Neuronal stem cell (in vitro differentiated cells): ENCODE measurements around the gene MFRP.
A peak's percentile ranks its signal among the peaks of the same experiment; 100 is the strongest.

ENCODE experiments used
- DNase-seq: peaks from one replicate; pipeline ENCODE4 v3.0.0-alpha.2; 2013; ENCODE audit warnings: low spot score
- H2AFZ ChIP-seq: one replicate; pipeline ENCODE4 v1.6.1; 2013; ENCODE audit warnings: mild to moderate bottlenecking, low read length, inconsistent platforms
- H2AK5ac ChIP-seq: 2 replicates; pipeline ENCODE4 v1.6.1; 2013; ENCODE audit warnings: low read depth, mild to moderate bottlenecking, inconsistent platforms, low read length, moderate library complexity, mixed read lengths
- H2BK120ac ChIP-seq: 2 replicates; pipeline ENCODE4 v1.6.1; 2013; ENCODE audit warnings: low read depth, mild to moderate bottlenecking, inconsistent platforms, low read length, moderate library complexity, mixed read lengths
- H2BK12ac ChIP-seq: one replicate; pipeline ENCODE4 v1.6.1; 2013; ENCODE audit warnings: low read length, inconsistent platforms
- H2BK15ac ChIP-seq: 2 replicates; pipeline ENCODE4 v1.6.1; 2013; ENCODE audit warnings: mild to moderate bottlenecking, low read length, inconsistent platforms, mixed read lengths
- H2BK5ac ChIP-seq: one replicate; pipeline ENCODE4 v1.6.1; 2013; ENCODE audit warnings: inconsistent platforms, mild to moderate bottlenecking, low read length, moderate library complexity
- H3K14ac ChIP-seq: one replicate; pipeline ENCODE4 v1.6.1; 2013; ENCODE audit warnings: low read length, inconsistent platforms
- H3K18ac ChIP-seq: 2 replicates; pipeline ENCODE4 v1.6.1; 2013; ENCODE audit warnings: low read length, inconsistent platforms
- H3K23ac ChIP-seq: 2 replicates; pipeline ENCODE4 v1.6.1; 2013; ENCODE audit warnings: low read depth, mild to moderate bottlenecking, mixed read lengths, low read length, inconsistent platforms; ENCODE audit not compliant: poor library complexity
- H3K27ac ChIP-seq: replicated peaks from 3 replicates; pipeline ENCODE4 v1.5.1; 2013; ENCODE audit warnings: low read length, inconsistent platforms
- H3K27me3 ChIP-seq, 3 experiments: 2 replicates each; pipeline ENCODE4 v1.6.1; 2013; ENCODE audit warnings: low read length in 3 of 3, mild to moderate bottlenecking in 2 of 3, inconsistent platforms in 1 of 3, low read depth in 1 of 3, mixed read lengths in 1 of 3, moderate library complexity in 1 of 3; ENCODE audit not compliant: control insufficient read depth in 3 of 3, insufficient read depth in 3 of 3
- H3K36me3 ChIP-seq, 2 donors: replicated peaks in 1 of 2; 2 replicates each; pipeline ENCODE4 v1.6.1; 2013; ENCODE audit warnings: low read length in 2 of 2; ENCODE audit not compliant: control insufficient read depth in 2 of 2, insufficient read depth in 2 of 2
- H3K4ac ChIP-seq: 2 replicates; pipeline ENCODE4 v1.6.1; 2013; ENCODE audit warnings: inconsistent platforms, mild to moderate bottlenecking, low read length, moderate library complexity
- H3K4me1 ChIP-seq, 2 donors: 1 replicate in 1 of 2; 2 replicates in 1 of 2; pipeline ENCODE4 v1.6.1; 2013; ENCODE audit warnings: low read length in 2 of 2, low read depth in 1 of 2; ENCODE audit not compliant: control insufficient read depth in 2 of 2, insufficient read depth in 1 of 2
- H3K4me2 ChIP-seq: one replicate; pipeline ENCODE4 v1.6.1; 2013; ENCODE audit warnings: mild to moderate bottlenecking, low read length, inconsistent platforms; ENCODE audit not compliant: insufficient read depth, poor library complexity, severe bottlenecking
- H3K4me3 ChIP-seq, 2 donors: 2 replicates each; pipeline ENCODE4 v1.5.1; 2013; ENCODE audit warnings: low read length in 2 of 2, mild to moderate bottlenecking in 2 of 2, inconsistent platforms in 1 of 2, moderate library complexity in 1 of 2
- H3K79me1 ChIP-seq: one replicate; pipeline ENCODE4 v1.6.1; 2013; ENCODE audit warnings: low read depth, mild to moderate bottlenecking, inconsistent platforms, low read length, moderate library complexity
- H3K9ac ChIP-seq: one replicate; pipeline ENCODE4 v1.6.1; 2013; ENCODE audit warnings: mild to moderate bottlenecking, low read depth, low read length, inconsistent platforms; ENCODE audit not compliant: poor library complexity
- H3K9me3 ChIP-seq, 2 donors: replicated peaks in 1 of 2; 2 replicates each; pipeline versions ENCODE3 to v1.6.1; 2013; ENCODE audit warnings: low read length in 2 of 2, mild to moderate bottlenecking in 2 of 2, inconsistent platforms in 1 of 2, low read depth in 1 of 2, mixed read lengths in 1 of 2, moderate library complexity in 1 of 2; ENCODE audit not compliant: control insufficient read depth in 2 of 2, insufficient read depth in 1 of 2
- H4K8ac ChIP-seq: one replicate; pipeline ENCODE4 v1.6.1; 2013; ENCODE audit warnings: low read depth, mild to moderate bottlenecking, inconsistent platforms, low read length, moderate library complexity
- H4K91ac ChIP-seq: one replicate; pipeline ENCODE4 v1.6.1; 2013; ENCODE audit warnings: low read length, low read depth, mild to moderate bottlenecking, inconsistent platforms; ENCODE audit not compliant: poor library complexity
- WGBS, 2 donors: extraction: QIAGEN DNeasy Blood & Tissue Kit; methylation state at CpG; one replicate each; pipeline ENCODE4 v1.1.7; 2013; ENCODE audit warnings: missing lambda C conversion rate in 2 of 2, mixed read lengths in 1 of 2; ENCODE audit not compliant: insufficient read length in 2 of 2, insufficient replicate concordance in 1 of 2; ENCODE audit errors: extremely low coverage in 2 of 2; 5-methylcytosine and 5-hydroxymethylcytosine counted together

The MFRP gene

DNA sequence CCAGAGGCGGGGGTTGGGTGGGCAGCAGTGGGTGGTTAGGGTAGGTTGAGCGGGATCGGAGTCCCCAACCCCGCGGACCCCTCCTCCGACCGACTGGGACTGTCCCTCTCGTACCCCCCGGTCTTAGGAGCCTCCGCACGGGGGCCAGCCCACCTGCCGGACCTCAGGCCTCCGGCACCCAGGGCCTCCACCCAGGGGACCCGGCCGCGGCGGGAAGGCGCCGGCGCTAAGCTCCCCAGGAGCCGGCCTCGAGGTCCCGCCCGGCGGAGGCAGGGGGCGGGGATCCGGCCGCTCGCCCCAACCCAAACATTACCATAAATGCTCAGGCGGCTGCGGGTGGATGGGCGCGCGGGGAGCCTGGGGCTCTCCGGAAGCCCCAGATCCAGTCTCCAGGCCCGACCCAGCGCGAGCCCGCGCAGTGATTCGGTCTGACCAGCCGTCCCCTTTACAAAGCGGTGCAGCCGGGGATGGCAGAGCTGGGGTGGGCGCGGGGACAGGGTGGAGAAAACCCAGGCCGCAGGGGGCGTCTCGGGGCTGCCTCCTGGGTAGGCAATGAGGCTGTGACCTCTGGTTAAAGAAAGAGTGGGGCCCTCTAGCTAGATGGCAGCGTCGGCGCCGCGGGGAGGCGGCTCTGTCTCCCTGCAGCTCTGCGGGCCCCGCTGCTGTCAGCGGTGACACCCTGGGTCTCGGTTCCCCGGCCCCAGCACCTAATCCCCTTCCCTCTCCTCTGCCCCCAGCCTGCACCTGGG lies 25.6 kb downstream of the MFRP start:
- Histone ChIP-seq H3K4me1 (peaks cover 37 to 38% of the 10 kb centered on the region in 2 donors), H3K4me3 (peak overlapping the region in 1 of 2 donors; percentile 62), H3K27ac (peak overlapping the region; percentile 73)

GRCh38 chr11:119320240-119320775 lies 26.2 kb downstream of the MFRP start:
- no peaks in the 10 kb centered on the region for H3K79me1 ChIP-seq
- H3K18ac ChIP-seq = peak overlapping the region; percentile 98
- peak overlapping the region; percentile 91 for H2BK5ac ChIP-seq
- peak overlapping the region; percentile 80 for H3K23ac ChIP-seq
- peak overlapping the region; percentile 90 for H2AFZ ChIP-seq
- no peak overlapping the region for H3K4ac ChIP-seq
- H4K91ac ChIP-seq = peak overlapping the region; percentile 74
- H3K27me3 ChIP-seq = peaks cover 6 to 27% (median 13%) of the 10 kb centered on the region in 3 experiments
- H3K4me1 ChIP-seq = peaks cover 43 to 45% of the 10 kb centered on the region in 2 donors
- no peak overlapping the region for H4K8ac ChIP-seq
- no CpG with 5 or more reads among the region's 17 CpGs for WGBS, 2 donors
- peak overlapping the region; percentile 79 for H3K9ac ChIP-seq
- DNase-seq = no peak
- peak overlapping the region; percentile 89 for H2BK12ac ChIP-seq
- H3K4me2 ChIP-seq = peak overlapping the region; percentile 58
- peak overlapping the region in 1 of 2 donors; percentile 62 for H3K4me3 ChIP-seq
- H2AK5ac ChIP-seq = peak overlapping the region; percentile 77
- H2BK120ac ChIP-seq = peak overlapping the region; percentile 49
- peak overlapping the region; percentile 73 for H3K27ac ChIP-seq
- H3K14ac ChIP-seq = no peak overlapping the region
- no peaks in the 10 kb centered on the region for H3K9me3 ChIP-seq
- peak overlapping the region; percentile 86 for H2BK15ac ChIP-seq
- H3K36me3 ChIP-seq = no peaks in the 10 kb centered on the region

More for the DNA sequence above, 25.6 kb downstream of the MFRP start:
- Histone ChIP-seq H2BK5ac (peak overlapping the region; percentile 91), H3K36me3 (no peaks in the 10 kb centered on the region), H3K9me3 (no peaks in the 10 kb centered on the region), H2BK15ac (peak overlapping the region; percentile 86), H3K4me2 (peak overlapping the region; percentile 58), H4K91ac (peak overlapping the region; percentile 74), H2AK5ac (peak overlapping the region; percentile 77), H3K4ac (no peak overlapping the region), H2BK12ac (peak overlapping the region; percentile 96), H4K8ac (no peak overlapping the region), H3K27me3 (peaks cover 2 to 21% (median 7%) of the 10 kb centered on the region in 3 experiments), H3K79me1 (no peaks in the 10 kb centered on the region), H3K9ac (peak overlapping the region; percentile 87), H2BK120ac (peak overlapping the region; percentile 49), H2AFZ (peak overlapping the region; percentile 90), H3K23ac (peak overlapping the region; percentile 69), H3K14ac (peak overlapping the region; percentile 85), H3K18ac (peak overlapping the region; percentile 98)
- no peak for DNase-seq
- WGBS, 2 donors = no CpG with 5 or more reads among the region's 60 CpGs

GRCh38 chr11:119319700-119320239 lies 26.7 kb downstream of the MFRP start:
- peak overlapping the region; percentile 91 for H3K18ac ChIP-seq
- H2AFZ ChIP-seq = peak overlapping the region; percentile 90
- no peak overlapping the region for H3K4ac ChIP-seq
- peaks cover 6 to 33% (median 15%) of the 10 kb centered on the region in 3 experiments for H3K27me3 ChIP-seq
- no peak overlapping the region for H3K4me2 ChIP-seq
- peak overlapping the region; percentile 89 for H2BK12ac ChIP-seq
- peak overlapping the region; percentile 47 for H2AK5ac ChIP-seq
- H2BK15ac ChIP-seq = peak overlapping the region; percentile 76
- no peaks in the 10 kb centered on the region for H3K79me1 ChIP-seq
- no peak overlapping the region for H3K14ac ChIP-seq
- DNase-seq = no peak
- no peak overlapping the region for H4K91ac ChIP-seq
- no peaks in the 10 kb centered on the region for H3K9me3 ChIP-seq
- no peak overlapping the region for H4K8ac ChIP-seq
- H2BK120ac ChIP-seq = peak overlapping the region; percentile 40
- peak overlapping the region; percentile 44 for H3K27ac ChIP-seq
- peak overlapping the region; percentile 62 for H2BK5ac ChIP-seq
- no peak overlapping the region for H3K4me3 ChIP-seq
- WGBS, 2 donors = no CpG with 5 or more reads among the region's 11 CpGs
- H3K23ac ChIP-seq = peak overlapping the region; percentile 80
- peak overlapping the region; percentile 79 for H3K9ac ChIP-seq
- H3K4me1 ChIP-seq = peaks cover 46 to 48% of the 10 kb centered on the region in 2 donors
- H3K36me3 ChIP-seq = no peaks in the 10 kb centered on the region
